Liver (tissue), 9 donors: ENCODE data around the gene DCHS2. TPM values are rescaled to one million over a fixed set of nuclear protein-coding genes. Genes with fewer than 3 reads are reported as not detected.

Source experiments
- DNase-seq: peaks from one replicate; pipeline ENCODE4 v3.0.0-alpha.2; 2017; ENCODE audit warnings: low spot score
- H3K27ac ChIP-seq, 2 donors: one replicate each; pipeline ENCODE4 v1.7.0; 2013; ENCODE audit warnings: inconsistent platforms in 2 of 2, low read length in 2 of 2, control low read depth in 1 of 2, low read depth in 1 of 2, mild to moderate bottlenecking in 1 of 2
- H3K27me3 ChIP-seq, 4 donors: one replicate each; pipeline versions ENCODE4 v1.6.1 to v1.7.0; 2013; ENCODE audit warnings: low read length in 3 of 4, inconsistent platforms in 1 of 4, mild to moderate bottlenecking in 1 of 4, moderate library complexity in 1 of 4; ENCODE audit not compliant: control insufficient read depth in 4 of 4, insufficient read depth in 4 of 4
- H3K36me3 ChIP-seq, 4 donors: one replicate each; pipeline versions ENCODE4 v1.6.1 to v1.7.0; 2013; ENCODE audit warnings: low read length in 3 of 4, mild to moderate bottlenecking in 3 of 4, low read depth in 1 of 4, moderate library complexity in 1 of 4; ENCODE audit not compliant: control insufficient read depth in 4 of 4, insufficient read depth in 3 of 4
- H3K4me1 ChIP-seq, 4 donors: one replicate each; pipeline versions ENCODE4 v1.6.1 to v1.7.0; 2013; ENCODE audit warnings: low read length in 3 of 4, mild to moderate bottlenecking in 3 of 4, moderate library complexity in 1 of 4; ENCODE audit not compliant: control insufficient read depth in 4 of 4, insufficient read depth in 4 of 4
- H3K4me3 ChIP-seq, 3 donors: one replicate each; pipeline versions ENCODE4 v1.6.1 to v1.7.0; 2013; ENCODE audit warnings: low read length in 3 of 3, control low read depth in 1 of 3, low read depth in 1 of 3, mild to moderate bottlenecking in 1 of 3
- H3K9ac ChIP-seq, 2 donors: one replicate each; pipeline ENCODE4 v1.7.0; 2013; ENCODE audit warnings: low read length in 2 of 2, mild to moderate bottlenecking in 2 of 2, moderate library complexity in 2 of 2, control low read depth in 1 of 2, low read depth in 1 of 2
- H3K9me3 ChIP-seq, 4 donors: one replicate each; pipeline versions ENCODE4 v1.6.1 to v1.7.0; 2013; ENCODE audit warnings: low read length in 3 of 4; ENCODE audit not compliant: control insufficient read depth in 4 of 4
- ATF3 ChIP-seq: IDR thresholded peaks from 2 replicates; pipeline ENCODE4 v1.6.1; 2016; ENCODE audit warnings: antibody characterized with exemption
- CTCF ChIP-seq: fragments of 150-350 bp; IDR thresholded peaks from 2 replicates; pipeline ENCODE4 v1.5.1; 2017; ENCODE audit warnings: improper control_type of control experiment, low read depth, low read length; ENCODE audit not compliant: missing input control
- EGR1 ChIP-seq, 2 donors: IDR thresholded peaks; 2 replicates each; pipeline ENCODE4 v1.6.1; 2016 to 2018; ENCODE audit warnings: antibody characterized with exemption in 2 of 2, low read depth in 2 of 2
- FOXA1 ChIP-seq: IDR thresholded peaks from 2 replicates; pipeline ENCODE4 v1.6.1; 2016; ENCODE audit warnings: antibody characterized with exemption
- FOXA2 ChIP-seq: IDR thresholded peaks from 2 replicates; pipeline ENCODE4 v1.6.1; 2016; ENCODE audit warnings: antibody characterized with exemption
- GABPA ChIP-seq, 2 donors: IDR thresholded peaks in 1 of 2; conservative IDR thresholded peaks in 1 of 2; 2 replicates each; pipeline ENCODE4 v1.6.1; 2016; ENCODE audit warnings: antibody characterized with exemption in 2 of 2, mild to moderate bottlenecking in 1 of 2, moderate library complexity in 1 of 2
- HNF4A ChIP-seq, 2 donors: conservative IDR thresholded peaks; 2 replicates each; pipeline ENCODE4 v1.6.1; 2016; ENCODE audit warnings: antibody characterized with exemption in 2 of 2, mild to moderate bottlenecking in 2 of 2
- HNF4G ChIP-seq: IDR thresholded peaks from 2 replicates; pipeline ENCODE4 v1.6.1; 2016; ENCODE audit warnings: antibody characterized with exemption
- JUND ChIP-seq, 2 donors: IDR thresholded peaks; 2 replicates each; pipeline ENCODE4 v1.6.1; 2016; ENCODE audit warnings: antibody characterized with exemption in 2 of 2
- MAX ChIP-seq: IDR thresholded peaks from 2 replicates; pipeline ENCODE4 v1.6.1; 2016; ENCODE audit warnings: antibody characterized with exemption
- NR2F2 ChIP-seq: IDR thresholded peaks from 2 replicates; pipeline ENCODE4 v1.6.1; 2016; ENCODE audit warnings: antibody characterized with exemption
- RAD21 ChIP-seq, 2 donors: IDR thresholded peaks; 2 replicates each; pipeline ENCODE4 v1.6.1; 2016; ENCODE audit warnings: antibody characterized with exemption in 2 of 2, mild to moderate bottlenecking in 2 of 2
- REST ChIP-seq: IDR thresholded peaks from 2 replicates; pipeline ENCODE4 v1.6.1; 2016; ENCODE audit warnings: antibody characterized with exemption, mild to moderate bottlenecking
- RXRA ChIP-seq, 2 donors: IDR thresholded peaks; 2 replicates each; pipeline ENCODE4 v1.6.1; 2017 to 2018; ENCODE audit warnings: antibody characterized with exemption in 2 of 2, mild to moderate bottlenecking in 1 of 2
- SP1 ChIP-seq: IDR thresholded peaks from 2 replicates; pipeline ENCODE4 v1.6.1; 2018; ENCODE audit warnings: antibody characterized with exemption, mild to moderate bottlenecking
- TAF1 ChIP-seq: conservative IDR thresholded peaks from 2 replicates; pipeline ENCODE4 v1.6.1; 2016; ENCODE audit warnings: antibody characterized with exemption, mild to moderate bottlenecking
- YY1 ChIP-seq: IDR thresholded peaks from 2 replicates; pipeline ENCODE4 v1.6.1; 2016; ENCODE audit warnings: antibody characterized with exemption, mild to moderate bottlenecking
- ZBTB33 ChIP-seq: IDR thresholded peaks from 2 replicates; pipeline ENCODE4 v1.6.1; 2016; ENCODE audit warnings: antibody characterized with exemption
- WGBS: extraction: QIAGEN DNeasy Blood & Tissue Kit; methylation state at CpG from one replicate; pipeline ENCODE4 v1.1.7; 2013; 5-methylcytosine and 5-hydroxymethylcytosine counted together
- polyA plus RNA-seq, 2 donors: library from polyadenylated mRNA; stranded (reverse) in 1 of 2; unstranded in 1 of 2; fragments of 200-250 nt in 1 of 2; fragments of >200 nt in 1 of 2; fragmentation: Nextera tagmentation in 1 of 2; extraction: Ambion mirVana in 1 of 2; gene quantifications; one replicate each; pipeline versions ENCODE4 v1.2.1 to v1.2.3, GENCODE V29; 2013 to 2015
- total RNA-seq, 2 donors: library from RNA; depleted of rRNA; stranded (reverse); fragments of >200 nt; gene quantifications; one replicate each; pipeline ENCODE4 v1.2.3, GENCODE V29; 2014
- donor health status: healthy.
- donor health status: healthy.
- donor health status: healthy.
- donor health status: healthy.
- donor health status: healthy.

The DCHS2 gene
- total and polyA plus RNA-seq, 4 donors = 0.07 to 0.50 (median 0.09) TPM; not detected in 1

GRCh38 chr4:154320521-154320920 is 171.1 kb downstream of the DCHS2 start:
- no peaks in the 10 kb centered on the region for H3K27me3 ChIP-seq
- 65% methylated on average over 6 of the region's 6 CpGs for whole genome bisulfite sequencing
- DNase-seq = no peak
- peaks cover 0 to 5% (median 0%) of the 10 kb centered on the region in 4 donors for H3K9me3 ChIP-seq
- no peak for TF ChIP-seq ZBTB33
- no peak for TF ChIP-seq MAX
- no peak for TF ChIP-seq TAF1
- no peak for TF ChIP-seq SP1
- TF ChIP-seq JUND (IDR thresholded peaks at IDR 0.05) = no peak
- TF ChIP-seq NR2F2 = no peak
- no peak for TF ChIP-seq FOXA1
- no peak for TF ChIP-seq REST
- TF ChIP-seq EGR1 (IDR thresholded peaks at IDR 0.05; ENCODE audit: low read depth in 2 of 2) = no peak
- TF ChIP-seq CTCF = no peak
- TF ChIP-seq HNF4A (conservative IDR thresholded peaks at IDR 0.05) = no peak
- no peak for TF ChIP-seq HNF4G
- TF ChIP-seq FOXA2 = no peak
- TF ChIP-seq ATF3 = no peak
- no peak for TF ChIP-seq YY1
- no peak for TF ChIP-seq RXRA (IDR thresholded peaks at IDR 0.05)
- TF ChIP-seq RAD21 (IDR thresholded peaks at IDR 0.05) = no peak
- H3K4me3 ChIP-seq = no peak overlapping the region
- no peaks in the 10 kb centered on the region for H3K4me1 ChIP-seq
- H3K9ac ChIP-seq = no peak overlapping the region
- no peaks in the 10 kb centered on the region for H3K36me3 ChIP-seq
- no peak overlapping the region for H3K27ac ChIP-seq

GRCh38 chr4:154319736-154320135 is 171.9 kb downstream of the DCHS2 start:
- Histone ChIP-seq H3K4me1 (no peaks in the 10 kb centered on the region), H3K27me3 (no peaks in the 10 kb centered on the region), H3K36me3 (no peaks in the 10 kb centered on the region), H3K4me3 (no peak overlapping the region), H3K9ac (no peak overlapping the region), H3K27ac (no peak overlapping the region), H3K9me3 (peaks cover 0 to 5% (median 0%) of the 10 kb centered on the region in 4 donors)
- DNase-seq = no peak
- TF ChIP-seq TAF1 = no peak
- TF ChIP-seq HNF4A (conservative IDR thresholded peaks at IDR 0.05) = no peak
- no peak for TF ChIP-seq RAD21 (IDR thresholded peaks at IDR 0.05)
- no peak for TF ChIP-seq NR2F2
- TF ChIP-seq GABPA (IDR thresholded peaks at IDR 0.05 in 1 of 2, conservative IDR thresholded peaks at IDR 0.05 in 1 of 2) = no peak
- TF ChIP-seq SP1 = no peak
- TF ChIP-seq CTCF = no peak
- TF ChIP-seq FOXA1 = no peak
- TF ChIP-seq MAX = no peak
- WGBS = 93% methylated on average over 1 of the region's 1 CpG
